Psoas muscle (tissue), 8 donors: ENCODE measurements around the gene PRKAG2. TPM values are rescaled to one million over a fixed set of nuclear protein-coding genes. Genes with fewer than 3 reads are reported as not detected.

Experiments
- ATAC-seq, 4 donors: fragments of 200-7000 bp; cut with Tn5 transposase; one replicate each; pipeline ENCODE4 v1.9.1; 2020; ENCODE audit warnings: moderate library complexity in 3 of 4, mild to moderate bottlenecking in 2 of 4
- DNase-seq, 2 donors: peaks; one replicate each; pipeline ENCODE4 v3.0.0-alpha.2; 2020
- H3K27ac ChIP-seq: fragments of 200-600 bp; one replicate; pipeline ENCODE4 v1.8.0; 2022
- H3K27me3 ChIP-seq, 3 donors: fragments of 200-600 bp in 1 of 3; one replicate each; pipeline versions ENCODE4 v1.6.1 to v1.8.0; 2013 to 2022; ENCODE audit warnings: low read length in 2 of 3, mild to moderate bottlenecking in 2 of 3, moderate library complexity in 1 of 3; ENCODE audit not compliant: insufficient read depth in 3 of 3
- H3K36me3 ChIP-seq, 2 donors: fragments of 200-600 bp in 1 of 2; one replicate each; pipeline versions ENCODE4 v1.6.1 to v1.8.0; 2013 to 2022; ENCODE audit warnings: low read depth in 1 of 2, mild to moderate bottlenecking in 1 of 2, moderate library complexity in 1 of 2; ENCODE audit not compliant: insufficient read depth in 1 of 2
- H3K4me1 ChIP-seq: fragments of 200-600 bp; one replicate; pipeline ENCODE4 v1.8.0; 2022
- H3K4me3 ChIP-seq: fragments of 200-600 bp; one replicate; pipeline ENCODE4 v1.8.0; 2022; ENCODE audit warnings: mild to moderate bottlenecking
- H3K9me3 ChIP-seq: fragments of 200-600 bp; one replicate; pipeline ENCODE4 v1.8.0; 2022
- WGBS, 3 donors: extraction: QIAGEN DNeasy Blood & Tissue Kit; methylation state at CpG; one replicate each; pipeline versions ENCODE4 v1.1.6 to v1.1.7; 2013; 5-methylcytosine and 5-hydroxymethylcytosine counted together
- intact Hi-C, 2 donors: fragments of 100-400 bp; cut with DNase I; formaldehyde crosslinking; loops; one replicate each; pipeline versions ENCODE4 v1.11.0 to v1.14.2; 2022
- polyA plus RNA-seq, 3 donors: library from polyadenylated mRNA; stranded (reverse); fragments of 200-250 nt; gene quantifications; one replicate each; pipeline ENCODE4 v1.2.3, GENCODE V29; 2013
- total RNA-seq, 4 donors: library from RNA; stranded (reverse); fragmentation: NEBNext Ultra II Directional in 2 of 4; extraction: Animal tissue kit (Norgen Biotek cat#: 25700) in 2 of 4; gene quantifications; one replicate each; pipeline versions ENCODE4 v1.2.1 to v1.2.4, GENCODE V29; 2021 to 2023
- TF ChIP-seq, protein P1 (sequence below): fragments of 200-600 bp; IDR thresholded peaks from one replicate; pipeline ENCODE4 v1.8.0; 2022; ENCODE audit warnings: antibody characterized with exemption
- donor health status: healthy with polysubstance abuse.
- donor health status: DM: no; HTN: no; CAD: no; lungs with moderate emphysema.
- donor health status: Bipolar disorder and iron deficiency.
- donor health status: healthy.
- donor health status: DM: yes; HTN: yes; CAD: no.
- donor health status: DM: no; HTN: no; CAD: no.
- donor health status: DM: no; HTN: no; CAD: no.
- donor health status: DM: yes; HTN: yes; CAD: no.

Gene PRKAG2
- total and polyA plus RNA-seq, 7 donors, result 9.3 to 143 (median 19.8) TPM

DNA sequence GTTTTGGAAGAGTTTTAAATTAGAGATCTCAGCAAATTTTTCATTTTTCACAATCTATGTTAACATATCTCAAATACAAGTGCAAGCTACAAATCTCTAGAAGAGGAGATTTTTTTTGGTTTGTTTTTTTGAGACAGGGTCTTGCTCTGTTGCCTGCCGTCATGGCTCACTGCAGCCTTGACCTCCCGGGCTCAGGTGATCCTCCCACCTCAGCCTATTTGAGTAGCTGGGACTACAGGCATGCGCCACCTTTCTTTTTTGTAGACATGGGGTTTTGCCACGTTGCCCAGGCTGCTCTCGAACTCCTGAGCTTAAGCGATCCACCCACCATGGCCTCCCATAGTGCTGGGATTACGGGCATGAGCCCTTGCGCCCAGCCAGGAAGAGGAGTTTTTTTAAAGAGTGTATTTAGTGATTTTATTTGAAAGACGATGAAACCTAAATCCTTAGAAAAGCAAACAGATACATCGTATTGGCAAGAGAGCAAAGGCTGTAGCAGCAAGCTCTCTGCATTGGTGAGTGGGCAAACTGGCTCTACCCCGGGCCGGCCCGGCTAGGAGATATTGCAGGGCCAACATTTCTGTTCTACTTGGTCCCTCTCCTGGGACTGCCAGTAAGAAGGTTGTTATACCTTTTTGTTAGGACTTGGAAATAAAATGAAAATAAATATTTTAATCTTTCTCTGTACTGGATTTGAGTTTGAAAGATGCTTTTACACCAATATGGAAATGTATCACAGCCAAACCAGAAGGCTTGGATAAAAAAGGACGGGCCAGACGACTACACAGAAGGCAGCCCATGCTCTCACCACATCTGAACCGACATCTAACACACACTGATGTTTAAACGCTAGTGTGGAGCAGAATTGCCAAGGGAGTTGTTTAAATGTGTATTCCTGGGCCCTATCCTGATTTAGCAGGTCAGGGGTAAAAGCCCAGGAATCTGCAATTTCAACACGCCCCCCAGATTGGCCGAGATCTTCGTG lies 307.7 kb downstream of the PRKAG2 start:
- 93 to 96% (median 95%) methylated on average over 20 of the region's 20 CpGs for WGBS, 3 donors
- DNase-seq, result no peak
- TF ChIP-seq, protein P1, sequence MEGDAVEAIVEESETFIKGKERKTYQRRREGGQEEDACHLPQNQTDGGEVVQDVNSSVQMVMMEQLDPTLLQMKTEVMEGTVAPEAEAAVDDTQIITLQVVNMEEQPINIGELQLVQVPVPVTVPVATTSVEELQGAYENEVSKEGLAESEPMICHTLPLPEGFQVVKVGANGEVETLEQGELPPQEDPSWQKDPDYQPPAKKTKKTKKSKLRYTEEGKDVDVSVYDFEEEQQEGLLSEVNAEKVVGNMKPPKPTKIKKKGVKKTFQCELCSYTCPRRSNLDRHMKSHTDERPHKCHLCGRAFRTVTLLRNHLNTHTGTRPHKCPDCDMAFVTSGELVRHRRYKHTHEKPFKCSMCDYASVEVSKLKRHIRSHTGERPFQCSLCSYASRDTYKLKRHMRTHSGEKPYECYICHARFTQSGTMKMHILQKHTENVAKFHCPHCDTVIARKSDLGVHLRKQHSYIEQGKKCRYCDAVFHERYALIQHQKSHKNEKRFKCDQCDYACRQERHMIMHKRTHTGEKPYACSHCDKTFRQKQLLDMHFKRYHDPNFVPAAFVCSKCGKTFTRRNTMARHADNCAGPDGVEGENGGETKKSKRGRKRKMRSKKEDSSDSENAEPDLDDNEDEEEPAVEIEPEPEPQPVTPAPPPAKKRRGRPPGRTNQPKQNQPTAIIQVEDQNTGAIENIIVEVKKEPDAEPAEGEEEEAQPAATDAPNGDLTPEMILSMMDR, result no peak
- Histone ChIP-seq H3K9me3 (no peaks in the 10 kb centered on the region), H3K27ac (no peak overlapping the region), H3K4me1 (no peaks in the 10 kb centered on the region), H3K36me3 (peaks cover 0 to 19% of the 10 kb centered on the region in 2 donors), H3K27me3 (no peaks in the 10 kb centered on the region), H3K4me3 (no peak overlapping the region)
- ATAC-seq, result no peak
- intact Hi-C loops, result loop anchor here in 1 of 2 donors (10.0 kb wide), 1 partner anchor 186 kb away; no protein-coding TSS in a partner anchor

DNA sequence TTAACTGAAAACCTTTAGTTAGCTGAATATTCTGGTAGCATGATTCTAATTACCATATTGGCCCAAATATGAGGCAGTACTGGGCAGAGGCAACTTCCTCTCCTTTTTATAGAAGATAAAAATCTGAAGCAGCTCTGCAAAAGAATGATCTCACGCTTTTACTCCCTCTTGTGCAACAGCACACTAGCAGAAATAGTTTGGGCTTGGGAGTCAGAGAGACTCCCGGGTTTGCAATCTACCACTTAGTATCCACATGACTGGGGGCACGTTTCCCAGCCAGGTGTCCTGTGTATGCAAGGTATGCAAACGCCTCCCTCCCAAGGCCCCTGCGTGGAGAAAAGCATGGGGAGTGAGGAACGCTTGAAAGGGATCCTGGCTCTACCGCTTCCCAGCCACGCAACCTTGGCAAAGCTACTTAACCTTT lies 310.0 kb downstream of the PRKAG2 start:
- H3K9me3 ChIP-seq, result no peaks in the 10 kb centered on the region
- H3K27ac ChIP-seq, result peak overlapping the region; percentile 31
- peaks cover 2 to 25% of the 10 kb centered on the region in 2 donors for H3K36me3 ChIP-seq
- DNase-seq (no peak), ATAC-seq (peak; percentile 40 to 71 (median 62))
- no peaks in the 10 kb centered on the region for H3K27me3 ChIP-seq
- H3K4me3 ChIP-seq, result no peak overlapping the region
- WGBS, 3 donors, result 48 to 50% (median 50%) methylated on average over 8 of the region's 8 CpGs
- H3K4me1 ChIP-seq, result no peaks in the 10 kb centered on the region
- TF ChIP-seq, protein P1, result no peak
- intact Hi-C loops, result loop anchor here in 1 of 2 donors (10.0 kb wide), 1 partner anchor 188 kb away; no protein-coding TSS in a partner anchor

DNA sequence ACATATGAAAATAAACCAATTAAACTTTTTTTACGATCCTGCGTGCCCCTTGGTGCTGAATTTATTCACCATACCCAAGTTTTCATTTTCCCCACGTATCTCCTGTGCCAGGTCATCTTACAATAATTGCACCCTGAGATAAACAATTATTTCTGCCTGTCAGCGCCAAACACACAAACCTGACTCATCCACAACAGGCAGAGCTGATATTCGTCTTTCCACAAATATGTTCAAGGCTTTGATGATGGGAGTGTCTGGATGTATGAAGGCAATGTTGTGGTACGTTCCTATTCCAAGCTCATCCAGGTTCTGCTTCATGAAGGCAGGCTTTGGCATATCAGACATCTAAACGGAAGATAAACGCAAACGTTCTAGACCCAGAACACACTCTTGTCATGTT lies 311.4 kb downstream of the PRKAG2 start:
- intact Hi-C loops, result loop anchor here in 1 of 2 donors (10.0 kb wide), 1 partner anchor 189 kb away; no protein-coding TSS in a partner anchor
- H3K4me1 ChIP-seq, result no peaks in the 10 kb centered on the region
- no peaks in the 10 kb centered on the region for H3K27me3 ChIP-seq
- H3K27ac ChIP-seq, result no peak overlapping the region
- no peaks in the 10 kb centered on the region for H3K9me3 ChIP-seq
- TF ChIP-seq, protein P1, result no peak
- ATAC-seq (no peak), DNase-seq (no peak)
- no peak overlapping the region for H3K4me3 ChIP-seq
- peaks cover 5 to 26% of the 10 kb centered on the region in 2 donors for H3K36me3 ChIP-seq
- 85 to 93% (median 85%) methylated on average over 9 of the region's 9 CpGs for WGBS, 3 donors

DNA sequence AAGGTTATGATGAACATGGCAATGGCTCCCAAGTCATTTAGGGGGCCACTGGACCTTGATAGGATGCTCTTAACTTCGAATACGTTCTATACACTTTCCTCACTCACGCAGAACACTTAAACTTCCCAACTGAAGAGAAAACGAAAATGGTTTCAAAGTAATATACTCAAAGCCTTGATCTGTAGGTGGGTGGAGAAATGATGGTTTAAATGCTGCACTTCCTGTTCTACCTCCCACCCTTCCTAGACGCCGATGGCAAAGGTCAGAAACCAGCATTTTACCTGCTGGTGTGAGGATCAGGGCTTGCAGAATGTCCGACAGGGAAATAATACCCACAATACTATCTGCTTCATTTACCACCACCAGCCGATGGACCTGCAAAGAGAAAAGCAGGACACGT lies 316.7 kb downstream of the PRKAG2 start:
- intact Hi-C loops, result loop anchor here in 1 of 2 donors (10.0 kb wide), 1 partner anchor 195 kb away; no protein-coding TSS in a partner anchor
- H3K36me3 ChIP-seq, result peaks cover 11 to 54% of the 10 kb centered on the region in 2 donors
- no peak for ATAC-seq
- no peaks in the 10 kb centered on the region for H3K9me3 ChIP-seq
- no peak overlapping the region for H3K4me3 ChIP-seq
- H3K27me3 ChIP-seq, result no peaks in the 10 kb centered on the region
- TF ChIP-seq, protein P1, result no peak
- no peaks in the 10 kb centered on the region for H3K4me1 ChIP-seq
- no peak for DNase-seq
- WGBS, 3 donors, result 95 to 97% (median 96%) methylated on average over 9 of the region's 9 CpGs
- H3K27ac ChIP-seq, result no peak overlapping the region
